HG03378 (cell line): ENCODE results near the gene CHD9.
"Not testable (repeated sequence)": the region's sequence is repeated elsewhere in the genome, so short reads cannot be mapped to it uniquely, and the experiment has no call there.

Source experiments
- ATAC-seq: cut with Tn5 transposase; IDR thresholded peaks from one replicate; pipeline ENCODE4 v1.9.1; 2021; ENCODE audit warnings: mild to moderate bottlenecking, moderate library complexity; ENCODE audit not compliant: unreplicated experiment

Gene CHD9

DNA sequence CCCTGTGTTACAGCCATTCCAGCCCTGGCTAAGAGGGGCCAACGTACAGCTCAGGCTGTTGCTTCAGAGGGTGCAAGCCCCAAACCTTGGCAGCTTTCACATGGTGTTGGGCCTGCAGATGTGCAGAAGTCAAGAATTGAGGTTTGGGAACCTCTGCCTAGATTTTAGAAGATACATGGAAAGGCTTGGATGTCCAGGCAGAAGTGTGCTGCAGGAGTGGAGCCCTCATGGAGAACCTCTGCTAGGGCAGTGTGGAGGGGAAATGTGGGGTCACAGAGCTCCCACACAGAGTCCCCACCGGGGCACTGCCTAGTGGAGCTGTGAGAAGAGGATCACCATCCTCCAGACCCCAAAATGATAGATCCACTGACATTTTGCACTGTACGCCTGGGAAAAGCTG lies 130.9 kb downstream of the CHD9 start:
- ATAC-seq = not testable (repeated sequence)

DNA sequence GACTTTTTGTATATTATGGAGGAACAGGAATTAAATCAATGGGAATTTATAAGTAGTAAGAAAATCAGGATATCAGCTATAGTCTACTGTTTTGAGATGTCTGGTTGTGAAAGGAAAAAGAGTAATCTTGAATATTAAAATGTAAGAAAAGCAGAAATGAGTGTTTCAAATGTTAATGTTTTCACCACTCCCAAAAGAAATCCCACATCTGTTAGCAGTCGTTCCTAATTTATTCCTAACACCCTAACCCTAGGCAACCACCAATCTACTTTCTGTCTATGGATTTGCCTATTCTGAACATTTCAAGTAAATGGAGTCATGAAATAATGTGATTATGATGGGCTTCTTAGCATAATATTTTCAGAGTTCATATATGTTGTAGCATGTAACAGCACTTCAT lies 133.0 kb downstream of the CHD9 start:
- no peak for ATAC-seq

DNA sequence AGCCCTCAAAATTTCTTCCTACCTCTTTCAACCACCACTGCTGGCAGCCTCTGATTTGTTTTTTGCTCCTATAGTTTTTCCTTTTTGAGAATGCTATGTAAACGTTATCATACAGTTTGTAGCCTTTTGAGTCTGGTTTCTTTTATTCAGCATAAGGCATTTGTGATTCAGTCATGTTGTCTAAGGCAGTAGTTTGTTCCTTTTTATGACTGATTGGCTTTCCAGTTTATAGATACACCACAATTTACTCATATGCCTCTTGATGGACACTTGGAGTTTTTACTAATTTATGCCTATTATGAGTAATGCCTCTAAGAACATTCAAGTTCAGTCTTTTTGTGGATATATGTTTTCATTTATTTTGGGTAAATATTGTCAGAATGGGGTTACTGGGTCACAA lies 136.6 kb downstream of the CHD9 start:
- ATAC-seq = no peak

DNA sequence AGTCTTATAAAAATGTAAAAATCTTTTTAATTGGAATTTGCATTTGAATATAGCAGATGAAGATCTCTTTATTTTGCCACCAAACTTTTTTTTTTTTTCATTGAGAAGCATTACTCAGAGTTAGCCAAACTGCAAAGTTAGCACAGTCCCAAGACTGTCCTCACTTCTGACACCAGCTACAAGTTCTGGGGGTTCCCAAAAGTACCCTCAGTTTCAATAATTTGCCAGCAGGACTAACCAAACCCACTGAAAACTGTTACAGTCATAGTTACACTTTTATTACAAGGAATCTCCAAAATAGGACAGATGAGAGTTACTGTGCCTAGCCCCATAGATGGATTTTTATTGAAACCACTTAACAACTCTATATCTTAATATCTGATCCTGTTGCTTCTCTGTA lies 144.1 kb downstream of the CHD9 start:
- ATAC-seq = no peak

DNA sequence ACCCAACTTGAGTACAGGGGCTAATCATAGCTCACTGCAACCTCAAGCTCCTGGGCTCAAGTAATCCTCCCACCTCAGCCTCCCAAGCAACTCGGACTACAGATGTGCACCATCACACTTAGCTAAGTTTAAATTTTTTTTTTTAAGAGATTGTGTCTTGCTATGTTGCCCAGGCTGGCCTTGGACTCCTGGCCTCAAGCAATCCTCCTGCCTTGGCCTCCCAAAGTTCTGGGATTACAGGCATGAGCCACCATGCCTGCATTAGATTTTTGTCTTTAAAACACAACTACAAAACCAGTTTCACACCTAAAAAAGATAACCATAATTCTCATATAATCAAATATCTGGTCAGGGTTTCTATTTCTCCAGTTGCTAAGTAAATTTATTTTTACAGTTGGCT lies 147.1 kb downstream of the CHD9 start:
- ATAC-seq = no peak

DNA sequence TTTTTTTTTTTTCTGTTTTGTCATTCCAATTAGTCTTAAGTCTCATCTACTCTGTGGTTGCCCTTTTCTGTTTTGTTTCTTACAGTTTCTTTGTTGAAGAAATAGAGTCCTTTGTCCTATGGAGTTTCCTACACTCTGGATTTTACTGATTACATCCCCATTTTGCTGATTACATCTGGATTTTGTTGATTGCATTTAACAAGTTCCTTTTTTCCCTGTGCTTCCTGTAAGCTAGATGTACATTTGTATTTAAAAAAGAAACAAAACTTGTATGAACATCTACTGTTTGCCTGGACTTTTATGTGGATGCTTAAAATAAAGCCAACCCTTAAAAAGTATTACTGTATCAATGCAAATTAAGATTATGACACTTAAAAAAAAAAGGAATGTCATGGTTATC lies 147.6 kb downstream of the CHD9 start:
- no peak for ATAC-seq

DNA sequence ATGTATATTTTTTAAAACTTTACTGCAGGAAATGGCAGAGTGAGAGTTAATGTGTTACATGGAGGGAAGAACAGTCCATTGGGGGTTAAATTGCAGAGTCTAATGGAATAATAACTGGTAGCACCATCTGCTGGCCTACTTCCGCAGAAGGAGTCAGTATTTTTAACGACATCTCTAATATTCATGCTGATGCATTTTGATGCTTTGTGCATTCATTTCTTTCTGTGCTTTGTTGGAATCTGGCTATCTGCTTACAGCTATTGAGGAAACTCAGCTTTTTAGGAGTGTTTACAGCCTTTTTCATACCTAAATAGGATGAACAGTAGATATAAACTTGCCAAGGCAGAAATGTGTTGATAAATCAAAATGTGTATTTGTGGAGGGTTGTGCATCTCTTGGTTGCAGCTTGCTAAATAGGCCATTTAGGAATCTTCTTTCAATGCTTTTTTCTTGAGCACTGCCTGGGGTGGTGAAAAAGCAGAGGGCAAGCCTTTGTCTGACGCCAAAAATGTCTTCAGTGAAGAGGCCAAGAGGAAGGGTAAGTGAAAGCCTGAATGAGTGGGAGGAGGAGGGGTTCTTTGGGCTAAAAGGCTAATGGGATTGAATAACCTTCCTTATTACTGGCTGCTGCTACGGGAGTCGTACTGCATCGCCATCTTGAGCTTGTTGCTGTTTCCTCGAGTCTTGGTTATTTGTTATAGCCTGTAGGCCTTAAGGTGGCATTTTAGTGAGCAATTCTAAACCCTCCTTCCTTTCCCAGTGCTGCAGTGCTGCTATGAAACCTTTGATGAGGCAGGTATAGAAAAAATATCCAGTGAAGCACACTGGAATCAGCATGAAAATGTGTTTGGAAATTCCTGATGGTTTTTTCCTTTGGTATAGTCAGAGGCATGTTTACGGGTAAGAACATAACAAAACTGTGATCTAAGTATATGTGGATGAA lies 153.3 kb downstream of the CHD9 start:
- ATAC-seq = peak; percentile 81

DNA sequence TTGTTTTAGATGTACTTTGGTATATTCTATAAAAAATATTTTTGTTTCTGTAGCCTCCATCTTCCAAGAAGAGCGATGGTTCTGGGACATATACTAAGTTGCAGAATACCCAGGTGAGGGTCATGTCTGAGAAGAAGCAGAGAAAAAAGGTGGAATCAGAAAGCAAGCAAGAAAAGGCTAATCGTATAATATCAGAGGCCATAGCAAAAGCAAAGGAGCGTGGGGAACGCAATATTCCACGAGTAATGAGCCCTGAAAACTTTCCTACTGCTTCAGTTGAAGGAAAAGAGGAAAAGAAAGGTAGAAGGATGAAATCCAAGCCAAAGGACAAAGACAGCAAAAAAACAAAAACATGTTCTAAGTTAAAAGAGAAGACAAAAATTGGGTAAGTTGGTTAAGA lies 154.6 kb downstream of the CHD9 start:
- ATAC-seq = no peak

DNA sequence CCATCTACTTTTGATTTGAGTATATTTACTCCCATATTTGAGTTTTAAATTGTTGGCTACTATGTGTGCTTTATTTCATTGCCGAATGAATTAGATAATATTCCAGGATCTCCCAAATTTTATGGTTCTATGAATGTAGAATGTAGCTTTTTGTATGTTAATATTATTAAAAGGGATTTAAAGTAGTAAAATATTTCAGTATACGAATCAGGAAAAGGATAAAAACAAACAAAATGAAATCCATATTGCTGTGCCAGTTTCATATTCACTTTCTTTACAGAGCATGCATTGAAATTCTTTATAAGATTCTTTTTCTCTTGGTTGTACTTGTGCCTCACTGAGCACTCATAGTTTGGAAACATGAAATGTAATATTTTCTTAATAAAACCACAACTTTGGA lies 155.1 kb downstream of the CHD9 start:
- no peak for ATAC-seq

DNA sequence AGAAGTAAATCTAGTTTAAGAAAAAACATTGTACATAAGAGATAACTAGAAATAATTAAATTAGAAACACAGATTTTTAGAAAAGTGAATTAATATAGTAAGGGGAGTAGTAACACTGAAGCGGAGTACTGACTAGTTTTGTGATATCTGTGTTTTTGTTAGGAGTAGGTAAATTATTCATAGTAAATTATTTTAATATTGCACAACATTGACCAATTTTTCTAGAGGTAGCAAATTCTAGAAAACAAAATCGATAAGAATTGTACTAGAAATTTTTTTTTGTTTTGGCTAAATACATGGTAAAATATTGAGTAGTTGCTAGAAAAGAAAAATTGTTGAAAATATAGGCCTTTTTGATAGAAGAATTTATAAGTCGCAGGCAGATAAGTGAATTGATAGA lies 156.5 kb downstream of the CHD9 start:
- no peak for ATAC-seq

DNA sequence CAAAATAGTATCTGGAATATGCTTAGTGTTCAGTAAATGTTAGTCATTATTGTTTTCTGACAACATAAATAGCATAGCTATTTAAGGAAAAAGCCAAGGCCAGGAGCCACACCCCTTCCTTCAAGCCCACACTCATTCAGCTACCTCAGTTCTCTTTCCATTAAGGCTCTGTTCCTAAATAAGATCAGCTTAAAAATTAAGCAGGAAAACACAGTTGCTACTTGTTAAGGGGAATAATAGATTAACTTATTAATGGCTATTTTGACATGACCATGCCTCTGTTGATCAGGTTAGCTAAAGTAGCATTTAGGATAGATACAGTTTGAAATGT lies 158.1 kb downstream of the CHD9 start:
- ATAC-seq = no peak

DNA sequence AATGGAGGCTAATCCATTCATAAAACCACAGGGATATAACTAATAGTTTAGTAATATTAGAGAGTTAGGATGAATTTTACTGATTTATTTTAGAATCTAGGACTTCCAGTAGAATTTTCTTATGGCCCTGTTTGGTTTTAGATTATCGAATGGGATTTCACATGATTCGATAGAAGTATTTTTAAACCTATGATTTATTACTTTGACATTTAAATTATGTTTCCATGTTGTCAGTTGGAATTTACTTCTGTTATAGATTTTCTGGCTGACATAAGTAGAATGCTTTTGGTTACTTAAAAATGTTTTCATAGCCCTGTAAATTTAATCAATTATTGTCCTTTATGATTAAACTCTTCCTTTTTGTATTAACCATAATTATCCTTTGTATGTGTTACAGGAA lies 158.8 kb downstream of the CHD9 start:
- no peak for ATAC-seq

DNA sequence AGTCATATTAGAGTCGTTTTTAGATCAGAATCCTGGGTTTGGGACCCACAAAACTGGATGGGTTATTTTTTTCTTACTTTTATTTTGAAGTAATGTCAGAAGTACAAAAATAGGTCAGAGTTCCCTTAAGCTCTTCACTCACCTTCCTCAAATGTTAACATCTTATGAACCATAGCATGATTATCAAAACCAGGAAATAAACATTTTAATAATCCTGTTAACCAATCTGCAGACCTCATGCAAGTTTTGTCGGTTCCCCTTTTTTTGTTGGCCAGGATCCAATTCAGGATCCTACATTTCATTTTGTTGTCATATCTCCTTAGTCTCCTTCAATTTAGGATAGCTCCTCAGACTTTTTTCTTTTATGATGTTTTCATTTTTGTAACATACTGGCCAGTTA lies 162.0 kb downstream of the CHD9 start:
- no peak for ATAC-seq

DNA sequence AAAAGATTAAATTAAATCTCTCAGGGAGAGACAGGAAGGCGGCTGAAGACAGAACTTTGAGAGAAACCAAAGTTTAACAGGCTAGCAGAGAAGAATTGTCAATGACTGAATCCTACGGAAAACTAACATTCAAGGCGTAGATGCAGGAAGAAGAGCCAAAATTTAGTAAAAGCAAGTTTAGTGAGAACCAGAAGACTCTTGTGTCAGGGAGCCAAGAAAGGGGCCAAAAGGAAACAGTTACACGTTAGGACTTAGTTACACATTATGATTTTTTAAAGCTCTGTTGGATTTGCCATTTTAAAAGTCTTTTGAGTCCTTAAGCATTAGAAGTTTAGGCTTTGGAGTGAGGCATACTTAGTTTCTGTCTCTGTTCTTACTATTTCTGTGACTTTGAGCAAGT lies 164.6 kb downstream of the CHD9 start:
- no peak for ATAC-seq

DNA sequence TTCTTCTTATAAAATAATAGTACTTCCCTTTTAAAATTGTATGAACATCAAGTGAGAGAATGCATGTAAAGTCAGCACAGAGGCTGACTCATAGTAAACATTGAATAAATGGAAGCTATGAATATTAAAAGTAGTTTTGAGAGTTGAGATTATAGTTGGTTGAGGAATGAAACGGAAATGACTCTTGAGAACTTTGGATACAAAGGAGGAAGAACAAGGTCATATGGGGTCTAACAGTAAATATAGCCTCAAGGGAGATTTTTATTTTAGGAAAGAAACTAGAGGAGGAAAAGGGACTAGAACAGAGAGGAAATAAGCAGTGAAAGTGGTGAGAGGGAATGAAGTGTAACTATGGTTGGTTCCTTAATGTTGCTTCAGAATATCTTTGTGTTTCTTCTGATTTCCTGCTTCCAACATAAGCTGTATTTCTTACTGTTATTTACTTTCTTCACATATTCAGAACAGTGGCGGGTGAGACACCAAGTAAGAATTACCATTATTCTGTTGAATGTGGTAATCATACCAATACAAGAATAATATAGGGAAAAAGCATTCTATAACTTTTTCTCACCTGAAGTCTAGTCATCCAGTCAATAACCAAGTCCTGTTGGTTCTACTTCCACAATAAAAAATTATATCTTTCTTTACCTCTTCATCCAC lies 165.1 kb downstream of the CHD9 start:
- peak; percentile 54 for ATAC-seq

DNA sequence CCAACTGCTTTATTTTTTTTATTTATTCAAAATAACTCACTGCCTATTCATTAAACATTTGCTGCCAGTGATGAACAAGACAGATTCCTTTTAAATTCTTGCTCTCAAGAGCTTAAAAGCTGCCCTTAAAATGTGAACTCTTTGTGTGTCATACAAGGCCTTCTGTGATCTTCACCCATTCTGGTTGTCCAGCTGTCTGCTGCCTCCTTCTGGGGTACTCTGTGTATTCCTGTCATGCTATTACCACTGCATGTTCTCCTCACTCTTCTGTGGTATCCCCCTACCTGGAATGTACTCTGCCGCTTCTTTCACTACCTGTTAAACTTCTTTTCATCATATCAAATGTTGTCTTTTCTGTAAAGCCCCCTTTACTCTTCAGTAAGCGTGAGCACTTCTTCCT lies 165.8 kb downstream of the CHD9 start:
- no peak for ATAC-seq

DNA sequence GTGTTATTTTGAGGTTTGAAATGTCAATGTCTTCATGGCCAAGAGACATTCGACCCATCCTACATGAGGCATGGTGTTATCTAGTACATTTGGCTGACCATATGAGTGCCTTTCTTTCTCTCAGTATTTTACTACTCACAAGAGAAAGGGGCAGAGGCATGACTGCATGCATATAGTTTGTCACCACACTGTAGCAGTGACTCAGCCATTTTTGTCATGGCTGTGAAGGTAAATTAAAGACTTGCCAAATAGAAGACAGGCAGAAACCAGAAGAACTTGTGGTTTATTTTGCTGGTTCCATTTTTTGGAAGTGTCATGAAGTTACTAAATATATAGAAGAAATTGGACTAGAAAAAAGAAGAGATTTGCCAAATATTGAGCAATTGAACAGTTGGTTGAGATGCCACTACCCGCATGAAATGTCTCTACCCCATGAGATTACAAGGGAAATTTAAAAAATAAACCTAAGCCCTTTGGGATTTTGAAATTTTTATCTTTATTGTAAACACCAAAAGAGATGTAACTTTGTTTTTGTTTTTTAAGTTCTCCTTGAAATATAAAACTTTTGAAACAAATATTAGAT lies 170.3 kb downstream of the CHD9 start:
- no peak for ATAC-seq

DNA sequence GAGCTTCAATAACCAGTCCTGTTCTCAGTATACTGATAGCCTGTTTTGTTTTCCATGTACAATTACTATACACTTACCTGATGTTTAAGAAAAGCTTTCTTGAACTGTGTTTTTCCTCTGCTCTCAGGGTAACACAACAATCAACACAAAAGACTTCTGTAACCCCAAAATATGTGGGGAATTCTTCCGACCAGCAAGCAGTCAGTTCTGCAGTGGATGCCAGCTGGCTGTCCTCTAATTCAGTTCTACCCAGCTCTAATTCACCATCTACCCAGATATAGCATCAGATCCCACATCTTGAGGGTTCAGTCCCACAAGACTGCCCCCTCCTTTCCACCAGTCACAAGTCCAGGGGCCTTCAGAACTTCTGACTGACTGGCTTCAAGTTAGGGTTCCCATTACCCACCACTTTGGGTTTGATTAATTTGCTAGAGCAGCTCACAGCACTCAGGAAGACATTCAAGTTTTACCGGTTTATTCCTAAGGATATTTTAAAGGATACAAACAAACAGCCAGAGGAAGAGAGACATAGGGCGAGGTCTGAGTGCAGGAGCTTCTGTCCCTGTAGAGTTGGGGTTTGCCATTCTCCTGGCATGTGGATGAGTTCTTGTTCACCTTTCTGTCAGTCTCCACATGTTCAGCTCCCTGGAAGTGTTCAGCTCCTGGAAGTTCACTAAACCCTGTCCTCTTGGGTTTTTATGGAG lies 178.2 kb downstream of the CHD9 start:
- no peak for ATAC-seq

DNA sequence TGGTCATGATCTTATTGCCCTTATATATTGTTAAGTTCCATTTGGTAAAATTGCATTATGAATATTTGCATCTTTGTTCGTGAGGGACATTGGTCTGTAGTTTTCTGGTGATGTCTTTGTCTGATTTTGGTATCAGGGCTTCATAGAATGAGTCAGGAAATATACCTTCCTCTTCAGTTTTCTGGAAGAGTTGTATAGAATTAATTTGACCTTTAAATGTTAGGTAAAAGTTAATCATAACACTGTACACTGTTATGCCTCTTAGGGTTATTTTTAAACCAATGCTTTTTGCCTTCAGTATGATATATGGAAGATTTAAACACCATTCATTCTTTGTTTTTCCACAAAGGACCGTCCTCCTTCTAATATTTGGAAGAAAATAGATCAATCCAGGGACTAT lies 180.0 kb downstream of the CHD9 start:
- no peak for ATAC-seq

DNA sequence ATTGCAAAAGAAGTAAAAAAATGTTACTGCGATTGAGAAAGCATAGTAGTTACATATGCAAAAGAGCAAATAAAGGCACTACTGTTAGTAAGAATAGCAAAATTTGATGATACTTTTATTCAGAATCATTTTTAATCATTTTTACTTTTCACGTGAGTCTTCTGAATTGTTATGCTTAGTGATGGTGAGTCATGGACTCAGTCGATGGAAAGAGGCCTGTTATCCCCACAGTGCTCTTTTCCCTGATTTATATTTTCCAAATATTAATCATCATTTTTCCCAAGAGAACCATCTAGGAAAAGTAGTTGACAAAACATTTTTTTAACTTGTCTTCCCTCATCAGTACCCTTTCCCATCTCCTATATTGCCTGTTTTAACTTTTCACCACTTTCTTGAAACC lies 181.1 kb downstream of the CHD9 start:
- no peak for ATAC-seq

DNA sequence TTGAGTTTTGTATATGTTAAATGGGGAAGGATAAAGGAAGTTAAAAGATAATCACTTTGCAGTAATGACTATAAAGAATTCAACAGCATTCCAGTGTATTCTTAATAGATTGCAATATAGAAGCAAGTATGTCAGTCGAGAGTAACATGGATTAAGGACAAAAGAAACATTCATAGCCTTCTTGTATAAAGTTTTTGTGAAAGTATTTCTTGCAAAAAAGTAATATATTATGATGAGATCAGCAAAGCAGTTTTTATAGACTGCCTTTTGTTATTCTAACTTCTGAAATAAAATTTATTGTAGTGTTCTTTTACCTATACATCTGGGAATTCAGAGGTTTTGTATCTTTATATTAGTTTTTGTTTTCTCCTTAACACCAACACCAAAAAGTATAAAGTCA lies 194.5 kb downstream of the CHD9 start:
- no peak for ATAC-seq

DNA sequence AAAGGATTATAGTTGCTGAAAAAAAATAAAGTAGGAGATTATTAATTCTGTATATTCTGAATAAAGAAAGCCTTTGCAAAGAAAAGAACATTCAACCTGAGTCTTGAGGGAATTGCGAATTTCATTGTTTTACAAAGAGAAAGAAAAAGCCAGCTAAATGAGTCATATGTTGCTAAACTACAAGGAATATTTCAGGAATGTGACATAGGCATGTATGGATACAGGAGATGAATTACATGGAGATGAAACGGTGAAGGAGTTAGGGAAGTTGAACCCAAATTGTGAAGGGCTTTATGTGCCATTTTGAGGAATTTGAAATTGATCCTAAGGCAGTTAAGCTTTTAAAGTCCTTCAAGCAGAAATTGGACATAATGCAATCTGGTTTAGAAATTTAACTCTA lies 202.2 kb downstream of the CHD9 start:
- no peak for ATAC-seq
